Calu3 (cell line): ENCODE data around the gene WDFY4. TPM values are rescaled to one million over a fixed set of nuclear protein-coding genes. Genes with fewer than 3 reads are reported as not detected.

Experiments
- BruUV-seq: library from RNA; stranded (reverse); fragments of 400-500 nt; replicated peaks from 2 replicates; lab custom pipeline; 2021; lab: Mats Ljungman, UMichigan
- CTCF ChIA-PET: fragments of 300-600 bp; sonication (Branson Sonifier 250); formaldehyde crosslinking; loops from one replicate; lab custom pipeline; 2022; ENCODE audit warnings: antibody characterized with exemption; lab: Charles Lee
- DNase-seq: peaks from one replicate; pipeline ENCODE4 v3.0.0; 2022
- H3K27ac Mint-ChIP-seq: one replicate; pipeline ENCODE4 v1.8.0; 2022; ENCODE audit warnings: mixed read lengths; ENCODE audit not compliant: unreplicated experiment
- H3K27me3 Mint-ChIP-seq: one replicate; pipeline ENCODE4 v1.8.0; 2022; ENCODE audit warnings: mixed read lengths; ENCODE audit not compliant: unreplicated experiment
- H3K36me3 Mint-ChIP-seq: one replicate; pipeline ENCODE4 v1.8.0; 2022; ENCODE audit warnings: mild to moderate bottlenecking, moderate library complexity, mixed read lengths; ENCODE audit not compliant: insufficient read depth, unreplicated experiment
- H3K4me1 Mint-ChIP-seq: one replicate; pipeline ENCODE4 v1.8.0; 2022; ENCODE audit warnings: mild to moderate bottlenecking, low read depth, mixed read lengths; ENCODE audit not compliant: unreplicated experiment
- H3K4me3 Mint-ChIP-seq: one replicate; pipeline ENCODE4 v1.8.0; 2022; ENCODE audit warnings: mild to moderate bottlenecking, low read depth, moderate library complexity, mixed read lengths; ENCODE audit not compliant: unreplicated experiment
- H3K9me3 Mint-ChIP-seq: one replicate; pipeline ENCODE4 v1.8.0; 2022; ENCODE audit warnings: low read depth, mixed read lengths; ENCODE audit not compliant: unreplicated experiment
- CTCF ChIP-seq: fragments of 200-600 bp; IDR thresholded peaks from one replicate; pipeline ENCODE4 v1.8.0; 2022; ENCODE audit warnings: antibody characterized with exemption; ENCODE audit not compliant: unreplicated experiment
- intact Hi-C: fragments of 100-400 bp; cut with micrococcal nuclease; formaldehyde crosslinking; loops from one replicate; pipeline ENCODE4 v1.10.0; 2022; ENCODE audit not compliant: unreplicated experiment
- total RNA-seq: library from RNA; stranded (reverse); gene quantifications from 2 replicates; pipeline ENCODE4 v1.2.3, GENCODE V29; 2022

The WDFY4 gene
- total RNA-seq, 1 experiment from 2014 or later, result not detected

DNA sequence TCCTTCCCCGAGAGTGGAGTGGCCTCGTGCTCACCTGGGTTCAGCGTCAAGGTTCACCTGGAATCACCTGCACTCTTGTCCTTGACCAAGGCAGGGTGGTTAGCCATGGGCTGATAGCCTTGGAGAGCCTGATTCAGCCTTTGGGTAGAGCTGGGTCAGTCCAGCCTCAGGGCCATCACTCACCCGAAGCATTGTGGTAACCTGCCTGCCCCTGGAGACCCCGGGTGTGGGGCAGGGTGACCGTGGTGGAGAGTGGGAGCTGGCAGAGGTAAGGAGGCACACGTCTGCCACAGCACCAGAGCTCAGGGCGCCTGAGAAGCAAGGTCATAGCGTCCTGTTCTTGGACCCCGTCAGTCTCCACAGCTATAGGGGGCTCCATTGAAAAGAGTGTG lies 27.8 kb upstream of the WDFY4 start:
- CTCF ChIA-PET, result interaction anchor here (0.6 to 3.0 kb wide), 5 partner anchors 104 to 1360 kb away, joined by 6 to 42 read pairs (median 12); no protein-coding TSS in a partner anchor
- intact Hi-C loops, result loop anchor here (2.0 kb wide), 1 partner anchor 104 kb away; no protein-coding TSS in a partner anchor
- no peak for DNase-seq
- Mint-ChIP-seq H3K4me3 (no peak overlapping the region), H3K9me3 (no peaks in the 10 kb centered on the region), H3K36me3 (peaks cover 14% of the 10 kb centered on the region), H3K27ac (no peak overlapping the region), H3K4me1 (peaks cover 7% of the 10 kb centered on the region), H3K27me3 (peaks cover 77% of the 10 kb centered on the region)
- no TSS peak for BruUV-seq
- no peak for TF ChIP-seq CTCF

DNA sequence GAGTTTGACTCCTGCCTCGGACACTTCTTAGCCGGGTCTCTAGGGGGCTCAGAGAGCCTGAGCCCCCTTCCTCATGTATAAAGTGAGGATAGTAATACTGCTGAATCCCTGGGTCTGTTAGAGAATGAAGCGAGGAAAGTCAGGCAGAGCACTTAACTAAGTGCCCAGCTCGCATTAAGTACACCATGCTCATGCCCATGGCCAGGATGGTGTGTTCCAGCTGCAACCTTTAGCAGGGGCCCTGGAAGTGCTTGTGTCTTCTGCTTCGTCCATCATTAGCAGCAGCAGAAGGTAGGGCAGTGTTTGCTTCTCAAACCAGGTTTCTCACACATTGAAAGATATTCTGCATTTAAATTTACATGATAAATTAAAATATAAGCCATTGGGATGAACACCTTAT lies 27.3 kb upstream of the WDFY4 start:
- Mint-ChIP-seq H3K4me1 (peaks cover 7% of the 10 kb centered on the region), H3K27ac (no peak overlapping the region), H3K27me3 (peaks cover 78% of the 10 kb centered on the region), H3K9me3 (no peaks in the 10 kb centered on the region), H3K36me3 (peaks cover 14% of the 10 kb centered on the region), H3K4me3 (no peak overlapping the region)
- CTCF ChIA-PET, result interaction anchor here (1.2 to 3.0 kb wide), 5 partner anchors 104 to 505 kb away, joined by 5 to 42 read pairs (median 14); no protein-coding TSS in a partner anchor
- intact Hi-C loops, result loop anchor here (2.0 kb wide), 1 partner anchor 105 kb away; no protein-coding TSS in a partner anchor
- no peak for TF ChIP-seq CTCF
- no TSS peak for BruUV-seq
- DNase-seq, result no peak

DNA sequence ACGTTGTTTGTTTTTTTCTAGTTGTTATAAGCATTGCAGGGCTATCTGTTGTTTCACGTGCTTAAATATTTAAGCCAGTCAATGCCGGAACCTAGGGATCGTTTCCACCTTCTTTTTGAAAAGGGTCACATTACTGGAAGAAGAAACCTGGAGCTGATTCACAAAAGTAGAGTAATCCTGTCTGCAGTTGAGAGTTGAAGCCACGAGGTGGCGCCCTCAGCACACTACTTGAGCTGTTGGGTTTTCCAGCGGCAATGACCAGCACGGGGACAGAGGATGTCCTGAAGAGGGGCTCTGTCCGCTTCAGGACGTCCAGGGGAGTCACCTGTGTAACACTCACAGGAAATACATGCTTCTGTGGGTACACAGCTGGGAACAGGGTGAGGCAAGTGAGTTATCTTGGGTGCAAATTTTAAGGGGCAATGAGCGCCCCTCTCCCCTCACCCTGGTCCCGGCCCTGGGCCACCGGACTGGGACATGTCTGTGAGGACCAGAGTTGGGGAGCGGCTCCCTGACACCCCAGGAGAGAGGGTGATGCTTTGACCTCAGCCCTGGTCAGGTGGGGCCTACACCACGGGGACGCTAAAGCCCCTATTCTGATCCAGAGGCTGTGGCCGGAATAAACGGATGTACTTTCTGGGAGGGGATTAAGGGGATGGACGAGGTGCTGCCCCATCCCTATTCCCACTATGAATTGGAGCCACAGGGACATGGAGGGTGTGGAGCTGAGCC lies 26.3 kb upstream of the WDFY4 start:
- H3K4me3 Mint-ChIP-seq, result no peak overlapping the region
- TF ChIP-seq CTCF, result peak; percentile 76
- no TSS peak for BruUV-seq
- CTCF ChIA-PET, result interaction anchor here (0.7 to 1.5 kb wide), 8 partner anchors 49 to 881 kb away, joined by 3 to 14 read pairs (median 5); no protein-coding TSS in a partner anchor
- intact Hi-C loops, result loop anchor here (2.0 kb wide), 1 partner anchor 506 kb away; no protein-coding TSS in a partner anchor
- H3K27ac Mint-ChIP-seq, result no peak overlapping the region
- peaks cover 7% of the 10 kb centered on the region for H3K4me1 Mint-ChIP-seq
- H3K36me3 Mint-ChIP-seq, result peaks cover 14% of the 10 kb centered on the region
- peaks cover 68% of the 10 kb centered on the region for H3K27me3 Mint-ChIP-seq
- no peaks in the 10 kb centered on the region for H3K9me3 Mint-ChIP-seq
- DNase-seq, result peak; percentile 76

DNA sequence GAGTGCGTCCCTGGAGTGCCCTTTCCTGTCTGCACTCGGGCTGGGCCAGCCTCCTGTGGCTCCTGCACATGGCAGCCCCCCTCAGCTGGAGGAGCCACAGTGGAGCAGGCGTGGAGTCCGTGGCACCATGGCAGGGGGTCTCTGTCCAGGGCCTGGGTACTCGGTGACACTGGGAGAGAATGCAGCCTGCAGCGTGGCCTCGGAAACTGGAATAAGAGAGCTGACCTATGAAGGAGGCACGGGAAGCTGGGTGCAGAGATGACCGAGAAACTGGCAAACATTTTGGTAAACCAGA lies 25.8 kb upstream of the WDFY4 start:
- peaks cover 67% of the 10 kb centered on the region for H3K27me3 Mint-ChIP-seq
- no TSS peak for BruUV-seq
- DNase-seq, result no peak
- intact Hi-C loops, result loop anchor here (2.0 kb wide), 1 partner anchor 506 kb away; no protein-coding TSS in a partner anchor
- TF ChIP-seq CTCF, result no peak
- peaks cover 14% of the 10 kb centered on the region for H3K36me3 Mint-ChIP-seq
- H3K9me3 Mint-ChIP-seq, result no peaks in the 10 kb centered on the region
- no peak overlapping the region for H3K4me3 Mint-ChIP-seq
- H3K27ac Mint-ChIP-seq, result no peak overlapping the region
- CTCF ChIA-PET, result interaction anchor here (1.1 to 1.5 kb wide), 4 partner anchors 49 to 881 kb away, joined by 4 to 7 read pairs (median 5); no protein-coding TSS in a partner anchor
- H3K4me1 Mint-ChIP-seq, result peaks cover 7% of the 10 kb centered on the region
